GM12892 (cell line): ENCODE measurements around the gene HSCB.

Source experiments
- POLR2A ChIP-seq: IDR thresholded peaks from 2 replicates; pipeline ENCODE4 v1.6.1; 2011; ENCODE audit warnings: low read depth, low read length, control low read depth
- TAF1 ChIP-seq: IDR thresholded peaks from 2 replicates; pipeline ENCODE4 v1.6.1; 2011; ENCODE audit warnings: low read depth, mild to moderate bottlenecking, control low read depth, low read length, borderline replicate concordance

- no peak for TF ChIP-seq TAF1
- TF ChIP-seq POLR2A: no peak
Observed at GRCh38 chr22:28768701-28769393, 27.0 kb downstream of the HSCB start.
